Endothelial cell (in vitro differentiated cells): ENCODE results near the gene SH2D5. TPM values are rescaled to one million over a fixed set of nuclear protein-coding genes. Genes with fewer than 3 reads are reported as not detected.

ENCODE experiments used
- DNase-seq: peaks from one replicate; pipeline ENCODE4 v3.0.0; 2021; ENCODE audit warnings: low spot score
- H3K27ac Mint-ChIP-seq: one replicate; pipeline ENCODE4 v1.8.0; 2021; ENCODE audit warnings: mixed read lengths, inconsistent platforms; ENCODE audit not compliant: unreplicated experiment
- H3K27me3 Mint-ChIP-seq: one replicate; pipeline ENCODE4 v1.8.0; 2021; ENCODE audit warnings: mild to moderate bottlenecking, moderate library complexity, mixed read lengths, inconsistent platforms; ENCODE audit not compliant: unreplicated experiment
- H3K36me3 Mint-ChIP-seq: one replicate; pipeline ENCODE4 v1.8.0; 2021; ENCODE audit warnings: mild to moderate bottlenecking, low read depth, mixed read lengths, inconsistent platforms; ENCODE audit not compliant: unreplicated experiment
- H3K4me1 Mint-ChIP-seq: one replicate; pipeline ENCODE4 v1.8.0; 2021; ENCODE audit warnings: mild to moderate bottlenecking, mixed read lengths, inconsistent platforms; ENCODE audit not compliant: unreplicated experiment
- H3K4me3 Mint-ChIP-seq: one replicate; pipeline ENCODE4 v1.8.0; 2021; ENCODE audit warnings: mild to moderate bottlenecking, mixed read lengths, inconsistent platforms; ENCODE audit not compliant: unreplicated experiment
- H3K9me3 Mint-ChIP-seq: one replicate; pipeline ENCODE4 v1.8.0; 2021; ENCODE audit warnings: mixed read lengths, inconsistent platforms; ENCODE audit not compliant: unreplicated experiment
- CTCF ChIP-seq: fragments of 200-600 bp; sonication (generic); IDR thresholded peaks from one replicate; pipeline ENCODE4 v1.5.0; 2021; ENCODE audit warnings: antibody characterized with exemption; ENCODE audit not compliant: unreplicated experiment
- long read RNA-seq: library from polyadenylated mRNA; unstranded; transcript quantifications from one replicate; pipeline ENCODE4 v2.0.0, GENCODE V29; 2020; ENCODE audit not compliant: unreplicated experiment
- total RNA-seq: library from RNA; stranded (reverse); fragmentation: NEBNext Ultra II Directional; extraction: Animal tissue kit (Norgen Biotek cat#: 25700); gene quantifications from one replicate; pipeline ENCODE4 v1.2.1, GENCODE V29; 2021; ENCODE audit not compliant: unreplicated experiment

Gene SH2D5
- 0.26 TPM for total RNA-seq
- long read RNA-seq = 0 reads

GRCh38 chr1:20732588-20733359 is at the start of gene SH2D5:
SH2D5 (minus strand) TSS chr1:20732703; CDS start chr1:20728044, 4,659 bp downstream.
- Mint-ChIP-seq H3K36me3 (no peaks in the 10 kb centered on the region), H3K9me3 (no peaks in the 10 kb centered on the region), H3K4me1 (peaks cover 2% of the 10 kb centered on the region), H3K4me3 (peak within 1 kb of the TSS; percentile 87), H3K27me3 (peaks cover 20% of the 10 kb centered on the region), H3K27ac (peak within 1 kb of the TSS; percentile 30)
- no peak for TF ChIP-seq CTCF
- no peak for DNase-seq

- no peak for TF ChIP-seq CTCF
- Mint-ChIP-seq H3K27ac (no peak overlapping the region), H3K27me3 (peaks cover 1% of the 10 kb centered on the region), H3K36me3 (peaks cover 11% of the 10 kb centered on the region), H3K9me3 (no peaks in the 10 kb centered on the region), H3K4me3 (no peak overlapping the region), H3K4me1 (no peaks in the 10 kb centered on the region)
- no peak for DNase-seq
Observed at GRCh38 chr1:20775700-20776099, 43.2 kb upstream of the SH2D5 start.

- TF ChIP-seq CTCF = no peak
- Mint-ChIP-seq H3K27ac (no peak overlapping the region), H3K9me3 (no peaks in the 10 kb centered on the region), H3K27me3 (no peaks in the 10 kb centered on the region), H3K4me1 (no peaks in the 10 kb centered on the region), H3K4me3 (no peak overlapping the region), H3K36me3 (peaks cover 15% of the 10 kb centered on the region)
- DNase-seq = no peak
Observed at GRCh38 chr1:20771780-20772179, 39.3 kb upstream of the SH2D5 start.

GRCh38 chr1:20770314-20771087 is 38.0 kb upstream of the SH2D5 start:
- Mint-ChIP-seq H3K4me1 (no peaks in the 10 kb centered on the region), H3K27ac (no peak overlapping the region), H3K27me3 (no peaks in the 10 kb centered on the region), H3K4me3 (no peak overlapping the region), H3K36me3 (peaks cover 24% of the 10 kb centered on the region), H3K9me3 (no peaks in the 10 kb centered on the region)
- no peak for TF ChIP-seq CTCF
- DNase-seq = no peak

- no peak overlapping the region for H3K27ac Mint-ChIP-seq
- no peak overlapping the region for H3K4me3 Mint-ChIP-seq
- no peak for TF ChIP-seq CTCF
- peaks cover 32% of the 10 kb centered on the region for H3K36me3 Mint-ChIP-seq
- H3K27me3 Mint-ChIP-seq = no peaks in the 10 kb centered on the region
- DNase-seq = no peak
- H3K4me1 Mint-ChIP-seq = no peaks in the 10 kb centered on the region
- H3K9me3 Mint-ChIP-seq = no peaks in the 10 kb centered on the region
Observed at GRCh38 chr1:20767271-20767670, 34.8 kb upstream of the SH2D5 start.
